Psoas muscle (tissue), 8 donors: Measurements from ENCODE around the gene VAMP8. TPM values are rescaled to one million over a fixed set of nuclear protein-coding genes. Genes with fewer than 3 reads are reported as not detected.

Experiments
- ATAC-seq, 4 donors: fragments of 200-7000 bp; cut with Tn5 transposase; one replicate each; pipeline ENCODE4 v1.9.1; 2020; ENCODE audit warnings: moderate library complexity in 3 of 4, mild to moderate bottlenecking in 2 of 4
- DNase-seq, 2 donors: peaks; one replicate each; pipeline ENCODE4 v3.0.0-alpha.2; 2020
- H3K27ac ChIP-seq: fragments of 200-600 bp; one replicate; pipeline ENCODE4 v1.8.0; 2022
- H3K27me3 ChIP-seq, 3 donors: fragments of 200-600 bp in 1 of 3; one replicate each; pipeline versions ENCODE4 v1.6.1 to v1.8.0; 2013 to 2022; ENCODE audit warnings: low read length in 2 of 3, mild to moderate bottlenecking in 2 of 3, moderate library complexity in 1 of 3; ENCODE audit not compliant: insufficient read depth in 3 of 3
- H3K36me3 ChIP-seq, 2 donors: fragments of 200-600 bp in 1 of 2; one replicate each; pipeline versions ENCODE4 v1.6.1 to v1.8.0; 2013 to 2022; ENCODE audit warnings: low read depth in 1 of 2, mild to moderate bottlenecking in 1 of 2, moderate library complexity in 1 of 2; ENCODE audit not compliant: insufficient read depth in 1 of 2
- H3K4me1 ChIP-seq: fragments of 200-600 bp; one replicate; pipeline ENCODE4 v1.8.0; 2022
- H3K4me3 ChIP-seq: fragments of 200-600 bp; one replicate; pipeline ENCODE4 v1.8.0; 2022; ENCODE audit warnings: mild to moderate bottlenecking
- H3K9me3 ChIP-seq: fragments of 200-600 bp; one replicate; pipeline ENCODE4 v1.8.0; 2022
- CTCF ChIP-seq: fragments of 200-600 bp; IDR thresholded peaks from one replicate; pipeline ENCODE4 v1.8.0; 2022; ENCODE audit warnings: antibody characterized with exemption
- WGBS, 3 donors: extraction: QIAGEN DNeasy Blood & Tissue Kit; methylation state at CpG; one replicate each; pipeline versions ENCODE4 v1.1.6 to v1.1.7; 2013; 5-methylcytosine and 5-hydroxymethylcytosine counted together
- intact Hi-C, 2 donors: fragments of 100-400 bp; cut with DNase I; formaldehyde crosslinking; loops; one replicate each; pipeline versions ENCODE4 v1.11.0 to v1.14.2; 2022
- polyA plus RNA-seq, 3 donors: library from polyadenylated mRNA; stranded (reverse); fragments of 200-250 nt; gene quantifications; one replicate each; pipeline ENCODE4 v1.2.3, GENCODE V29; 2013
- total RNA-seq, 4 donors: library from RNA; stranded (reverse); fragmentation: NEBNext Ultra II Directional in 2 of 4; extraction: Animal tissue kit (Norgen Biotek cat#: 25700) in 2 of 4; gene quantifications; one replicate each; pipeline versions ENCODE4 v1.2.1 to v1.2.4, GENCODE V29; 2021 to 2023
- donor health status: healthy with polysubstance abuse.
- donor health status: DM: no; HTN: no; CAD: no; lungs with moderate emphysema.
- donor health status: Bipolar disorder and iron deficiency.
- donor health status: healthy.
- donor health status: DM: yes; HTN: yes; CAD: no.
- donor health status: DM: no; HTN: no; CAD: no.
- donor health status: DM: no; HTN: no; CAD: no.
- donor health status: DM: yes; HTN: yes; CAD: no.

Gene VAMP8
- total and polyA plus RNA-seq, 7 donors = 11.7 to 25.4 (median 15.7) TPM

GRCh38 chr2:85604568-85605339 is 27.4 kb downstream of the VAMP8 start:
- ATAC-seq (peak; percentile 31 to 56 (median 38)), DNase-seq (no peak)
- 24 to 33% (median 24%) methylated on average over 6 of the region's 6 CpGs for WGBS, 3 donors
- Histone ChIP-seq H3K9me3 (no peaks in the 10 kb centered on the region), H3K27ac (peak overlapping the region; percentile 89), H3K4me1 (peaks cover 74% of the 10 kb centered on the region), H3K36me3 (peaks cover 0 to 36% of the 10 kb centered on the region in 2 donors), H3K27me3 (no peaks in the 10 kb centered on the region), H3K4me3 (peak overlapping the region; percentile 74)
- no peak for TF ChIP-seq CTCF
- intact Hi-C loops = no loop called here

- ATAC-seq = no peak
- Histone ChIP-seq H3K36me3 (peaks cover 0 to 28% of the 10 kb centered on the region in 2 donors), H3K9me3 (no peaks in the 10 kb centered on the region), H3K4me1 (peaks cover 77% of the 10 kb centered on the region), H3K27me3 (no peaks in the 10 kb centered on the region), H3K27ac (peak overlapping the region; percentile 89), H3K4me3 (peak overlapping the region; percentile 74)
- intact Hi-C loops = no loop called here
- 36 to 45% (median 40%) methylated on average over 4 of the region's 4 CpGs for WGBS, 3 donors
- TF ChIP-seq CTCF = no peak
- DNase-seq = no peak
Measured at GRCh38 chr2:85605406-85606115, 28.2 kb downstream of the VAMP8 start.

- no peak for ATAC-seq
- peak overlapping the region; percentile 89 for H3K27ac ChIP-seq
- H3K4me3 ChIP-seq = peak overlapping the region; percentile 74
- WGBS, 3 donors = 61 to 67% (median 64%) methylated on average over 7 of the region's 7 CpGs
- H3K27me3 ChIP-seq = no peaks in the 10 kb centered on the region
- H3K9me3 ChIP-seq = no peaks in the 10 kb centered on the region
- no peak for DNase-seq
- peaks cover 0 to 23% of the 10 kb centered on the region in 2 donors for H3K36me3 ChIP-seq
- intact Hi-C loops = no loop called here
- no peak for TF ChIP-seq CTCF
- H3K4me1 ChIP-seq = peaks cover 76% of the 10 kb centered on the region
Measured at GRCh38 chr2:85606116-85606455, 28.7 kb downstream of the VAMP8 start.

- ATAC-seq = peak in 3 of 4 donors; percentile 18 to 22 (median 20)
- H3K4me3 ChIP-seq = peak overlapping the region; percentile 74
- DNase-seq = no peak
- no peaks in the 10 kb centered on the region for H3K27me3 ChIP-seq
- H3K4me1 ChIP-seq = peaks cover 70% of the 10 kb centered on the region
- intact Hi-C loops = no loop called here
- WGBS, 3 donors = 24 to 52% (median 38%) methylated on average over 9 of the region's 9 CpGs
- H3K9me3 ChIP-seq = no peaks in the 10 kb centered on the region
- TF ChIP-seq CTCF = no peak
- peak overlapping the region; percentile 89 for H3K27ac ChIP-seq
- H3K36me3 ChIP-seq = peaks cover 0 to 20% of the 10 kb centered on the region in 2 donors
Measured at GRCh38 chr2:85607268-85608215, 30.2 kb downstream of the VAMP8 start.
